GM12864 (cell line): Measurements from ENCODE around the gene NABP1.

Experiments used
- DNase-seq: peaks from one replicate; pipeline ENCODE4 v3.0.0-alpha.2; 2011; ENCODE audit warnings: low read depth
- H3K4me3 ChIP-seq: 2 replicates; pipeline ENCODE4 v1.5.1; 2011; ENCODE audit warnings: mild to moderate bottlenecking, low read depth, low read length, control low read depth
- CTCF ChIP-seq: IDR thresholded peaks from 2 replicates; pipeline ENCODE4 v1.5.1; 2011; ENCODE audit warnings: low read depth, mild to moderate bottlenecking, moderate library complexity, low read length, control low read depth, inconsistent platforms; ENCODE audit errors: missing control alignments

The NABP1 gene

DNA sequence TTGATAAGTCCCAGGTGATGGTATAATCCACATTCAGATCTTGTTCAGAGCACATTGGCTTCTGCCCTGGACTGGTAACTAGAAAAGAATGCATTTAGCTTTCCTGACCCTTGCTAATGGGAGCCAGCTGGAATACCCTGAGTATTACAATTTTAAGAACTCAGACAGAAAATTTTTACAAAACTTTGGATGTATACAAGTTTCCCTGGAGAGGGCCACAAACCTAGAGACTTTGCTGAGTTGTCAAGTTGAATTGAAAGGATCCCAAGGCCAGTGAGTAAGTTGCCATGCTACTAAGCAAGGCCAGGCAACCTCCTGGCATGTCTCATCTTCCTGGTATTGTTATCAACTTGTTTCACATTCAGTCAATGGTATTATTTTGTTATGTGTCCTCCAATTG is 20.0 kb upstream of the NABP1 start:
- TF ChIP-seq CTCF = no peak
- no peak overlapping the region for H3K4me3 ChIP-seq
- DNase-seq = no peak

DNA sequence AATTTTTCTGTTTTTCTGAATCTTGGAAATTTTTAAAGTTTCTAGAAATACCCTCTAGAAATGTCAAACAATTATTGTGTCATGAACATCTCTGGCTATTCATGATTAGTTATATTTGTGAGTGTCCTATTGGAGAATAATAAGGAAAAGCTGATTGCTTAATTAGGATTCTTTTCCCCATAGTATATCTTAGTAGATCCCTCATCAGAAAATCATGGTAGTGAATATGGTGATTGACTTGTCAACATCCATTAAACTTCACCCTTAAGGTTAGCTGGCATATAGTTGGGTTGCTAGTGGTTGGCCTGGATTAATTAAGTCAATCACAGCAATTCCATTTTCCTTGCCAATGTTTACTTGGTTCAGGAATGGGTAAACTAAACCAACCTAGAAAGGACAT is 18.7 kb upstream of the NABP1 start:
- no peak for DNase-seq
- H3K4me3 ChIP-seq = no peak overlapping the region
- TF ChIP-seq CTCF = no peak

DNA sequence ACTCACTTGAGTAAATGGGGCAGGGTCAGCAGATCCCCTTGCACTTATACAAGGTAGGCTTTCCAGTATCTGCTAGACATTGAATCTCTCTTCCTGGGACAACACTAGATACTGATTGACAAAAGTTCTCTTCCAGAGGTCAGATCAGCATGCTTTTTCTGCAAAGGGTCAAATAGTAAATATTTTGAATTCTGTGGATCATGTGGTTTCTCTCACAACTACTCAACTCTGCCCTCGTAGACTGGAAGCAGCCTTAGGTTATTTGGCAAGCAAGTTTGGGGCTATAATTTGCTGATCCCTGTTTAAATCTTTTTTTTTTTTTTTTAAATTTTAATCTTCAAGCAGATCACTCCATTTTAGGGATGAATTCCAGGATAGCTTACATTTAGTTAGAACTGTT is 17.4 kb upstream of the NABP1 start:
- no peak for TF ChIP-seq CTCF
- no peak for DNase-seq
- no peak overlapping the region for H3K4me3 ChIP-seq

DNA sequence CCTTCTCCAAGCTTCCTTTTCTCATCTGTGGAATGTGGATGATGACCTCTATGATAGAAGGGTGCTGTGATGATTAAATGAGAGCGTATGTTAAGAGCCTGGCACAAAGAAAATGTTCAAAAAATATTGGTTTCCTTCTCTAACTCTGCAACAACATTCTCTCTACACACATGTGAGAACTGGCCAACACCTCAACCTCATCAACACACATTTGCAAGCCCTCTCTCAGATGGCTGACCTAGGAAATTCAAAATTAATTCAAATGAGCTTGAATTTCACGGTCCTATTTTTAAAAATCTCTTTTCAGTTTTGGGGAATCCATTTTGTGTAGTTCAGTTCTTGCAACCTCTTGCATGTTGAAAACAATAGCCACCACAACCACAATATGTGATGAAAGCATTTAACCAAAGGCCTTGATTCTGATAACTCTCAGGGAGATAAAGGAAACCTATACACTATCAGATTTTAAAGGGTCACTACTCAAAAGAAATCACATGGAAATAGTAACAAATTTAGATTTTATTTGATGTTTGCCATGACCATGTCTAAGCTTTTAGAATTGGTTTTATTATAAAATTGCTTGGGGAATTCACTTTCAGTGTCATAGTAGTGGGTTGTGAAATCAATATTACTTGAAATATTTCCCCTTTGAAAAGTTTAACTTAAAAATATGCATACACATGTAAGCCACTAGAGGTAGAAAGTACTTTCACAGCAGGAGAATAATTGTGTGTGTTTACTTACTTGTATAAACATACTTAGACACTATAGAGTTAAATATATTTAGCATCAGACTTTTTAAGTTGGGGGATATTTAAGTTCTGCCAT is 16.6 kb upstream of the NABP1 start:
- no peak for TF ChIP-seq CTCF
- no peak overlapping the region for H3K4me3 ChIP-seq
- no peak for DNase-seq

- no peak overlapping the region for H3K4me3 ChIP-seq
- DNase-seq = no peak
- TF ChIP-seq CTCF = no peak
Measured at GRCh38 chr2:191664823-191665677, 12.9 kb upstream of the NABP1 start.

GRCh38 chr2:191666226-191666625 is 11.7 kb upstream of the NABP1 start:
- H3K4me3 ChIP-seq = no peak overlapping the region
- TF ChIP-seq CTCF = no peak
- DNase-seq = no peak
